GM23338 (cell line): Measurements from ENCODE around the gene HTT. TPM values are rescaled to one million over a fixed set of nuclear protein-coding genes. Genes with fewer than 3 reads are reported as not detected.

ENCODE experiments used
- ATAC-seq: fragments of 200-7000 bp; cut with Tn5 transposase; 3 replicates; pipeline ENCODE4 v1.9.1; 2020
- DNase-seq: peaks from one replicate; pipeline ENCODE4 v3.0.0-alpha.2; 2015; ENCODE audit warnings: low spot score
- H2AFZ ChIP-seq: fragments of 200-600 bp; sonication (generic); 2 replicates; pipeline ENCODE4 v1.8.0; 2016; ENCODE audit warnings: antibody characterized with exemption, mild to moderate bottlenecking, moderate library complexity
- H3F3A ChIP-seq: fragments of 200-600 bp; sonication (generic); replicated peaks from 2 replicates; pipeline ENCODE4 v1.8.0; 2017; ENCODE audit warnings: antibody characterized with exemption, mixed run types, low read depth
- H3K27ac ChIP-seq: fragments of 200-600 bp; sonication (generic); 2 replicates; pipeline ENCODE4 v1.6.1; 2016; ENCODE audit warnings: low read depth
- H3K27me3 ChIP-seq: fragments of 200-600 bp; sonication (generic); 2 replicates; pipeline ENCODE4 v1.8.0; 2016; ENCODE audit warnings: mild to moderate bottlenecking, mixed run types, moderate library complexity; ENCODE audit not compliant: insufficient read depth
- H3K36me3 ChIP-seq: fragments of 200-600 bp; sonication (generic); 2 replicates; pipeline ENCODE4 v1.8.0; 2016; ENCODE audit warnings: mild to moderate bottlenecking; ENCODE audit not compliant: insufficient read depth
- H3K4me1 ChIP-seq: fragments of 200-600 bp; sonication (generic); 2 replicates; pipeline ENCODE4 v1.8.0; 2016; ENCODE audit warnings: mild to moderate bottlenecking, moderate library complexity; ENCODE audit not compliant: insufficient read depth
- H3K4me2 ChIP-seq: fragments of 200-600 bp; sonication (generic); 2 replicates; pipeline ENCODE4 v1.7.1; 2017; ENCODE audit warnings: mixed run types
- H3K4me3 ChIP-seq: fragments of 200-600 bp; sonication (generic); 2 replicates; pipeline ENCODE4 v1.6.1; 2016; ENCODE audit warnings: mixed run types
- H3K79me2 ChIP-seq: fragments of 200-600 bp; sonication (generic); replicated peaks from 2 replicates; pipeline ENCODE4 v1.8.0; 2017; ENCODE audit warnings: mild to moderate bottlenecking; ENCODE audit not compliant: insufficient read depth
- H3K9me2 ChIP-seq: fragments of 200-600 bp; sonication (generic); 2 replicates; pipeline ENCODE4 v1.8.0; 2017; ENCODE audit not compliant: insufficient read depth
- H4K20me1 ChIP-seq: fragments of 200-600 bp; sonication (generic); replicated peaks from 2 replicates; pipeline ENCODE4 v1.8.0; 2017; ENCODE audit warnings: mild to moderate bottlenecking; ENCODE audit not compliant: insufficient read depth
- H3K27ac Mint-ChIP-seq: 2 replicates; pipeline ENCODE4 v1.8.0; 2020; ENCODE audit warnings: inconsistent platforms, mild to moderate bottlenecking, moderate library complexity, mixed read lengths
- H3K27me3 Mint-ChIP-seq: 3 replicates; pipeline ENCODE4 v1.8.0; 2022; ENCODE audit warnings: low read depth, mild to moderate bottlenecking, moderate library complexity, mixed read lengths, inconsistent platforms; ENCODE audit not compliant: insufficient read depth, poor library complexity
- H3K36me3 Mint-ChIP-seq: 3 replicates; pipeline ENCODE4 v1.8.0; 2021; ENCODE audit warnings: low read depth, mild to moderate bottlenecking, inconsistent platforms, moderate library complexity, mixed read lengths
- H3K4me1 Mint-ChIP-seq: 3 replicates; pipeline ENCODE4 v1.8.0; 2020; ENCODE audit warnings: mild to moderate bottlenecking, inconsistent platforms, mixed read lengths
- H3K4me3 Mint-ChIP-seq: 3 replicates; pipeline ENCODE4 v1.8.0; 2021; ENCODE audit warnings: moderate library complexity, mild to moderate bottlenecking, inconsistent platforms, mixed read lengths
- H3K9me3 Mint-ChIP-seq: 3 replicates; pipeline ENCODE4 v1.8.0; 2020; ENCODE audit warnings: moderate library complexity, mild to moderate bottlenecking, inconsistent platforms, mixed read lengths
- CREB1 ChIP-seq: fragments of 250-450 bp; sonication (Bioruptor Pico); IDR thresholded peaks from 2 replicates; pipeline ENCODE4 v1.5.0; 2020; ENCODE audit warnings: low read depth, mild to moderate bottlenecking, moderate library complexity
- CTCF ChIP-seq, 2 experiments: fragments of 200-600 bp in 1 of 2; sonication (generic) in 1 of 2; conservative IDR thresholded peaks; 2 replicates each; pipeline versions ENCODE4 v1.5.1 to v1.6.1; 2016 to 2017; ENCODE audit warnings: antibody characterized with exemption in 2 of 2, low read depth in 2 of 2, mild to moderate bottlenecking in 2 of 2, moderate library complexity in 1 of 2
- ETS1 ChIP-seq: IDR thresholded peaks from 2 replicates; pipeline ENCODE4 v1.6.1; 2016; ENCODE audit warnings: antibody characterized with exemption
- NANOG ChIP-seq: IDR thresholded peaks from 2 replicates; pipeline ENCODE4 v1.6.1; 2016; ENCODE audit warnings: antibody characterized with exemption, borderline replicate concordance
- STAT1 ChIP-seq: IDR thresholded peaks from one replicate; pipeline ENCODE4 v1.6.1; 2016; ENCODE audit warnings: antibody characterized with exemption; ENCODE audit not compliant: unreplicated experiment
- ZNF114 ChIP-seq: fragments of 250-450 bp; sonication (Bioruptor Pico); IDR thresholded peaks from 2 replicates; pipeline ENCODE4 v1.5.0; 2020; ENCODE audit warnings: mild to moderate bottlenecking, moderate library complexity
- ZNF331 ChIP-seq: fragments of 250-450 bp; sonication (Bioruptor Pico); IDR thresholded peaks from 2 replicates; pipeline ENCODE4 v1.5.0; 2020; ENCODE audit warnings: low read depth, mild to moderate bottlenecking, moderate library complexity
- ZNF462 ChIP-seq: fragments of 250-450 bp; sonication (Bioruptor Pico); IDR thresholded peaks from 2 replicates; pipeline ENCODE4 v1.5.0; 2020; ENCODE audit warnings: mild to moderate bottlenecking, moderate library complexity
- polyA plus RNA-seq: library from polyadenylated mRNA; unstranded; fragments of >200 nt; fragmentation: Nextera tagmentation; extraction: Ambion mirVana; gene quantifications from 2 replicates; pipeline ENCODE4 v1.2.1, GENCODE V29; 2016
- total RNA-seq: library from RNA; depleted of rRNA; stranded (reverse); fragments of >200 nt; shearing (Covaris generic); gene quantifications from 2 replicates; pipeline ENCODE4 v1.2.3, GENCODE V29; 2014

Gene HTT
- total and polyA plus RNA-seq, 2 experiments from 2014 or later: 26.6 to 67.7 TPM

GRCh38 chr4:3266076-3266475 is 191.6 kb downstream of the HTT start (continued):
- TF ChIP-seq CTCF (conservative IDR thresholded peaks at IDR 0.05; ENCODE audit: low read depth in 2 of 2): no peak
- TF ChIP-seq CREB1 (CRISPR knock-in tag): no peak

- Histone ChIP-seq H3K9me2 (no peaks in the 10 kb centered on the region), H3K27me3 (no peaks in the 10 kb centered on the region), H3K27ac (no peak overlapping the region), H3F3A (no peaks in the 10 kb centered on the region), H3K4me2 (no peak overlapping the region), H3K79me2 (no peaks in the 10 kb centered on the region), H3K4me1 (no peaks in the 10 kb centered on the region), H3K4me3 (no peak overlapping the region), H4K20me1 (no peaks in the 10 kb centered on the region), H3K36me3 (no peaks in the 10 kb centered on the region), H2AFZ (no peak overlapping the region)
- DNase-seq (no peak), ATAC-seq (peak; percentile 76)
- peaks cover 4% of the 10 kb centered on the region for H3K27me3 Mint-ChIP-seq
- peaks cover 12% of the 10 kb centered on the region for H3K4me1 Mint-ChIP-seq
- H3K27ac Mint-ChIP-seq: no peak overlapping the region
- no peak overlapping the region for H3K4me3 Mint-ChIP-seq
- no peaks in the 10 kb centered on the region for H3K9me3 Mint-ChIP-seq
- H3K36me3 Mint-ChIP-seq: no peaks in the 10 kb centered on the region
- TF ChIP-seq ZNF331 (CRISPR knock-in tag) (no peak), CTCF (conservative IDR thresholded peaks at IDR 0.05; ENCODE audit: low read depth in 2 of 2) (no peak), ZNF114 (CRISPR knock-in tag) (no peak), ZNF462 (CRISPR knock-in tag) (no peak), NANOG (no peak), STAT1 (no peak), ETS1 (no peak)
These were observed 193.3 kb downstream of the HTT start for GRCh38 chr4:3267576-3268394.
